Psoas muscle (tissue), 8 donors: ENCODE results near the gene ZNF746. TPM values are rescaled to one million over a fixed set of nuclear protein-coding genes. Genes with fewer than 3 reads are reported as not detected.

Experiments
- ATAC-seq, 4 donors: fragments of 200-7000 bp; cut with Tn5 transposase; one replicate each; pipeline ENCODE4 v1.9.1; 2020; ENCODE audit warnings: moderate library complexity in 3 of 4, mild to moderate bottlenecking in 2 of 4
- DNase-seq, 2 donors: peaks; one replicate each; pipeline ENCODE4 v3.0.0-alpha.2; 2020
- H3K27ac ChIP-seq: fragments of 200-600 bp; one replicate; pipeline ENCODE4 v1.8.0; 2022
- H3K27me3 ChIP-seq, 3 donors: fragments of 200-600 bp in 1 of 3; one replicate each; pipeline versions ENCODE4 v1.6.1 to v1.8.0; 2013 to 2022; ENCODE audit warnings: low read length in 2 of 3, mild to moderate bottlenecking in 2 of 3, moderate library complexity in 1 of 3; ENCODE audit not compliant: insufficient read depth in 3 of 3
- H3K36me3 ChIP-seq, 2 donors: fragments of 200-600 bp in 1 of 2; one replicate each; pipeline versions ENCODE4 v1.6.1 to v1.8.0; 2013 to 2022; ENCODE audit warnings: low read depth in 1 of 2, mild to moderate bottlenecking in 1 of 2, moderate library complexity in 1 of 2; ENCODE audit not compliant: insufficient read depth in 1 of 2
- H3K4me1 ChIP-seq: fragments of 200-600 bp; one replicate; pipeline ENCODE4 v1.8.0; 2022
- H3K4me3 ChIP-seq: fragments of 200-600 bp; one replicate; pipeline ENCODE4 v1.8.0; 2022; ENCODE audit warnings: mild to moderate bottlenecking
- H3K9me3 ChIP-seq: fragments of 200-600 bp; one replicate; pipeline ENCODE4 v1.8.0; 2022
- CTCF ChIP-seq: fragments of 200-600 bp; IDR thresholded peaks from one replicate; pipeline ENCODE4 v1.8.0; 2022; ENCODE audit warnings: antibody characterized with exemption
- WGBS, 3 donors: extraction: QIAGEN DNeasy Blood & Tissue Kit; methylation state at CpG; one replicate each; pipeline versions ENCODE4 v1.1.6 to v1.1.7; 2013; 5-methylcytosine and 5-hydroxymethylcytosine counted together
- intact Hi-C, 2 donors: fragments of 100-400 bp; cut with DNase I; formaldehyde crosslinking; loops; one replicate each; pipeline versions ENCODE4 v1.11.0 to v1.14.2; 2022
- polyA plus RNA-seq, 3 donors: library from polyadenylated mRNA; stranded (reverse); fragments of 200-250 nt; gene quantifications; one replicate each; pipeline ENCODE4 v1.2.3, GENCODE V29; 2013
- total RNA-seq, 4 donors: library from RNA; stranded (reverse); fragmentation: NEBNext Ultra II Directional in 2 of 4; extraction: Animal tissue kit (Norgen Biotek cat#: 25700) in 2 of 4; gene quantifications; one replicate each; pipeline versions ENCODE4 v1.2.1 to v1.2.4, GENCODE V29; 2021 to 2023
- donor health status: healthy with polysubstance abuse.
- donor health status: DM: no; HTN: no; CAD: no; lungs with moderate emphysema.
- donor health status: Bipolar disorder and iron deficiency.
- donor health status: healthy.
- donor health status: DM: yes; HTN: yes; CAD: no.
- donor health status: DM: no; HTN: no; CAD: no.
- donor health status: DM: no; HTN: no; CAD: no.
- donor health status: DM: yes; HTN: yes; CAD: no.

Gene ZNF746
- total and polyA plus RNA-seq, 7 donors = 5.0 to 12.7 (median 8.5) TPM

- Histone ChIP-seq H3K4me1 (no peaks in the 10 kb centered on the region), H3K4me3 (no peak overlapping the region), H3K27me3 (no peaks in the 10 kb centered on the region), H3K36me3 (peaks cover 4 to 75% of the 10 kb centered on the region in 2 donors), H3K9me3 (no peaks in the 10 kb centered on the region), H3K27ac (no peak overlapping the region)
- WGBS, 3 donors = 93 to 96% (median 96%) methylated on average over 11 to 12 of the region's 12 CpGs
- intact Hi-C loops = no loop called here
- ATAC-seq (no peak), DNase-seq (no peak)
- no peak for TF ChIP-seq CTCF
These were observed 20.8 kb downstream of the ZNF746 start for GRCh38 chr7:149476791-149477190.

GRCh38 chr7:149475121-149476045, 22.2 kb downstream of the ZNF746 start:
- no peak for TF ChIP-seq CTCF
- no peaks in the 10 kb centered on the region for H3K27me3 ChIP-seq
- no peak overlapping the region for H3K4me3 ChIP-seq
- no peaks in the 10 kb centered on the region for H3K4me1 ChIP-seq
- ATAC-seq (no peak), DNase-seq (no peak)
- 90 to 93% (median 90%) methylated on average over 20 to 21 of the region's 21 CpGs for WGBS, 3 donors
- no peak overlapping the region for H3K27ac ChIP-seq
- intact Hi-C loops = no loop called here
- no peaks in the 10 kb centered on the region for H3K9me3 ChIP-seq
- peaks cover 4 to 70% of the 10 kb centered on the region in 2 donors for H3K36me3 ChIP-seq

- H3K36me3 ChIP-seq = peaks cover 4 to 76% of the 10 kb centered on the region in 2 donors
- no peak for TF ChIP-seq CTCF
- no peak for ATAC-seq
- WGBS, 3 donors = 93 to 96% (median 95%) methylated on average over 72 to 77 of the region's 77 CpGs
- no peaks in the 10 kb centered on the region for H3K27me3 ChIP-seq
- no peak overlapping the region for H3K4me3 ChIP-seq
- intact Hi-C loops = no loop called here
- H3K9me3 ChIP-seq = no peaks in the 10 kb centered on the region
- DNase-seq = no peak
- no peak overlapping the region for H3K27ac ChIP-seq
- no peaks in the 10 kb centered on the region for H3K4me1 ChIP-seq
These were observed 23.1 kb downstream of the ZNF746 start for GRCh38 chr7:149474309-149475120.

GRCh38 chr7:149473251-149473650, 24.4 kb downstream of the ZNF746 start:
- no peaks in the 10 kb centered on the region for H3K9me3 ChIP-seq
- H3K4me1 ChIP-seq = no peaks in the 10 kb centered on the region
- no peaks in the 10 kb centered on the region for H3K27me3 ChIP-seq
- no peak for TF ChIP-seq CTCF
- H3K27ac ChIP-seq = no peak overlapping the region
- 85 to 90% (median 87%) methylated on average over 6 of the region's 6 CpGs for WGBS, 3 donors
- no peak for DNase-seq
- intact Hi-C loops = no loop called here
- H3K4me3 ChIP-seq = no peak overlapping the region
- H3K36me3 ChIP-seq = peaks cover 4 to 73% of the 10 kb centered on the region in 2 donors
- ATAC-seq = no peak
